Omental fat pad (tissue), 4 donors: Measurements from ENCODE around the gene CYP4A22. TPM values are rescaled to one million over a fixed set of nuclear protein-coding genes. Genes with fewer than 3 reads are reported as not detected.
A peak's percentile ranks its signal among the peaks of the same experiment; 100 is the strongest.
"Not testable (repeated sequence)": the region's sequence is repeated elsewhere in the genome, so short reads cannot be mapped to it uniquely, and the experiment has no call there.

ENCODE experiments used
- ATAC-seq: fragments of 150-250 bp; one replicate; pipeline ENCODE4 v1.9.1; 2016; ENCODE audit warnings: mild to moderate bottlenecking, moderate library complexity; ENCODE audit not compliant: low FRiP score
- DNase-seq: peaks from one replicate; pipeline ENCODE4 v3.0.0-alpha.2; 2019; ENCODE audit warnings: low spot score
- CTCF ChIP-seq, 3 donors: fragments of 450-650 bp; IDR thresholded peaks; one replicate each; pipeline ENCODE4 v1.5.1; 2016 to 2017; ENCODE audit warnings: antibody characterized with exemption in 3 of 3, mild to moderate bottlenecking in 3 of 3, moderate library complexity in 2 of 3
- total RNA-seq, 4 donors: library from RNA; depleted of rRNA; stranded (reverse); fragments of >200 nt; gene quantifications; one replicate each; pipeline ENCODE4 v1.1.0, GENCODE V29; 2016

Gene CYP4A22
- total RNA-seq = 1 to 10 TPM in 2 of 4 donors, under 1 TPM in 2; 0.72 to 5.8 (median 0.97) TPM

- no peak for ATAC-seq
- DNase-seq = no peak
- no peak for TF ChIP-seq CTCF (IDR thresholded peaks at IDR 0.05)
Observed at GRCh38 chr1:47137198-47137597, at the start of gene CYP4A22. TSS of gene CYP4A22 (plus strand) at chr1:47137441. CDS start at chr1:47137486, 45 bp downstream.

- ATAC-seq = not testable (repeated sequence)
- DNase-seq = peak; percentile 30
Observed at GRCh38 chr1:47089356-47089755, 47.9 kb upstream of the CYP4A22 start.

- ATAC-seq, DNase-seq: not testable (repeated sequence)
Observed at GRCh38 chr1:47091476-47091875, 45.8 kb upstream of the CYP4A22 start.

- no peak for TF ChIP-seq CTCF (IDR thresholded peaks at IDR 0.05)
- no peak for ATAC-seq
- no peak for DNase-seq
Observed at GRCh38 chr1:47104816-47105215, 32.4 kb upstream of the CYP4A22 start.

- ATAC-seq (no peak), DNase-seq (no peak)
- TF ChIP-seq CTCF (IDR thresholded peaks at IDR 0.05) = no peak
Observed at GRCh38 chr1:47106792-47107191, 30.4 kb upstream of the CYP4A22 start.

- not testable (repeated sequence) for DNase-seq, ATAC-seq
Observed at GRCh38 chr1:47107851-47108574, 29.2 kb upstream of the CYP4A22 start.

- not testable (repeated sequence) for ATAC-seq, DNase-seq
Observed at GRCh38 chr1:47109482-47109881, 27.8 kb upstream of the CYP4A22 start.

- no peak for ATAC-seq
- no peak for TF ChIP-seq CTCF (IDR thresholded peaks at IDR 0.05)
- no peak for DNase-seq
Observed at GRCh38 chr1:47113178-47113577, 24.1 kb upstream of the CYP4A22 start.

GRCh38 chr1:47121039-47121438 is 16.2 kb upstream of the CYP4A22 start:
- not testable (repeated sequence) for ATAC-seq, DNase-seq

- not testable (repeated sequence) for ATAC-seq, DNase-seq
Observed at GRCh38 chr1:47124834-47125233, 12.4 kb upstream of the CYP4A22 start.

- not testable (repeated sequence) for DNase-seq, ATAC-seq
Observed at GRCh38 chr1:47126997-47127396, 10.2 kb upstream of the CYP4A22 start.
